Kidney (tissue), 14 donors: ENCODE measurements around the gene FRZB. TPM values are rescaled to one million over a fixed set of nuclear protein-coding genes. Genes with fewer than 3 reads are reported as not detected.
"Not testable (repeated sequence)": the region's sequence is repeated elsewhere in the genome, so short reads cannot be mapped to it uniquely, and the experiment has no call there.

Experiments
- DNase-seq, 5 donors: peaks; one replicate each; pipeline ENCODE4 v3.0.0-alpha.2; 2013 to 2020
- FAIRE-seq: peaks from 2 replicates; lab custom pipeline; 2012; peaks lifted over from hg19 to GRCh38; lab: Jason Lieb, UNC
- H3K27ac ChIP-seq, 2 donors: one replicate each; pipeline ENCODE4 v1.7.0; 2013; ENCODE audit warnings: low read depth in 2 of 2, low read length in 2 of 2, inconsistent platforms in 1 of 2
- H3K27me3 ChIP-seq: one replicate; pipeline ENCODE4 v1.7.1; 2013; ENCODE audit warnings: low read length, inconsistent platforms; ENCODE audit not compliant: control insufficient read depth, insufficient read depth
- H3K36me3 ChIP-seq, 3 donors: one replicate each; pipeline versions ENCODE4 v1.7.0 to v1.7.1; 2013; ENCODE audit warnings: low read length in 3 of 3, control low read depth in 1 of 3, inconsistent platforms in 1 of 3; ENCODE audit not compliant: insufficient read depth in 3 of 3, control insufficient read depth in 2 of 3
- H3K4me1 ChIP-seq, 3 donors: one replicate each; pipeline versions ENCODE4 v1.7.0 to v1.7.1; 2013; ENCODE audit warnings: low read length in 3 of 3, inconsistent platforms in 1 of 3, low read depth in 1 of 3; ENCODE audit not compliant: control insufficient read depth in 2 of 3, insufficient read depth in 2 of 3
- H3K4me3 ChIP-seq, 3 donors: one replicate each; pipeline versions ENCODE4 v1.7.0 to v1.8.1; 2013; ENCODE audit warnings: low read length in 3 of 3, control low read depth in 1 of 3, inconsistent platforms in 1 of 3
- H3K9ac ChIP-seq, 3 donors: one replicate each; pipeline versions ENCODE4 v1.7.0 to v1.7.1; 2013; ENCODE audit warnings: low read length in 3 of 3, control low read depth in 1 of 3, inconsistent platforms in 1 of 3
- H3K9me3 ChIP-seq, 3 donors: one replicate each; pipeline versions ENCODE4 v1.7.0 to v1.7.1; 2013; ENCODE audit warnings: low read length in 3 of 3, control low read depth in 1 of 3, inconsistent platforms in 1 of 3; ENCODE audit not compliant: control insufficient read depth in 2 of 3, insufficient read depth in 1 of 3
- intact Hi-C: fragments of 100-400 bp; cut with DNase I; formaldehyde crosslinking; loops from one replicate; pipeline ENCODE4 v1.11.1; 2022
- polyA plus RNA-seq: library from polyadenylated mRNA; stranded (reverse); fragments of 350-450 nt; fragmentation: Illumina TruSeq; extraction: RNeasy Lipid Tissue Mini Kit (QIAGEN cat#74804); gene quantifications from one replicate; pipeline ENCODE4 v1.2.3, GENCODE V29; 2014; ENCODE audit warnings: low read depth, low replicate concordance; ENCODE audit not compliant: insufficient read depth
- total RNA-seq: library from RNA; stranded (reverse); fragmentation: NEBNext Ultra II Directional; extraction: Animal tissue kit (Norgen Biotek cat#: 25700); gene quantifications from one replicate; pipeline ENCODE4 v1.2.1, GENCODE V29; 2021
- TF ChIP-seq, protein P1 (sequence below): IDR thresholded peaks from 3 replicates; pipeline ENCODE4 v1.5.1; 2012; ENCODE audit warnings: mild to moderate bottlenecking, moderate library complexity, borderline replicate concordance; ENCODE audit not compliant: insufficient read depth; ENCODE audit errors: extremely low read depth
- donor health status: control.
- donor health status: control.
- donor health status: control.
- donor health status: control.
- donor health status: control.
- donor health status: DM: yes; HTN: yes; CAD: no.
- donor health status: Normal renal cell carcinoma (clear cell type).

The FRZB gene
- total and polyA plus RNA-seq, 2 donors from 2014 or later = 12.9 to 21.3 TPM

DNA sequence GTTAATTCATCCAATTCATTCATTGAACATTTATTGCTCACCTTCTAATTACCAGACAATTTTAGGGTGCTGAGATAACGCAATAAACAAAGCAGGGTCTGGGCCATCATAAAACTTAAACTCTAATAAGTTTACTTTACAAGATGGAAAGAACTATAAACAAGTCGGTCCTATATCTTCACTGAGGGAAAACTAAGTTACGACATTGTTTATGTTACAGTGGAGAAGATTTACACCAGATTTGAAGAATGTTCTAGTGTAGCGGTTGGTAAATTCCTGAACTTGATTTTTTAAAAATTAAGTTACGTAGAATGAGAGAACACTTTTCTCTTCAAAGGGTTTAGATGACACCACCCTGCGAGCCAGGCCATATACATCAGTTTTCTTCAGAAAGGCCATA is 20.7 kb upstream of the FRZB start:
- Histone ChIP-seq H3K36me3 (no peaks in the 10 kb centered on the region), H3K9me3 (no peaks in the 10 kb centered on the region), H3K9ac (no peak overlapping the region), H3K4me3 (no peak overlapping the region), H3K27ac (no peak overlapping the region), H3K27me3 (no peaks in the 10 kb centered on the region), H3K4me1 (no peaks in the 10 kb centered on the region)
- no peak for FAIRE-seq
- DNase-seq = no peak
- TF ChIP-seq, protein P1, sequence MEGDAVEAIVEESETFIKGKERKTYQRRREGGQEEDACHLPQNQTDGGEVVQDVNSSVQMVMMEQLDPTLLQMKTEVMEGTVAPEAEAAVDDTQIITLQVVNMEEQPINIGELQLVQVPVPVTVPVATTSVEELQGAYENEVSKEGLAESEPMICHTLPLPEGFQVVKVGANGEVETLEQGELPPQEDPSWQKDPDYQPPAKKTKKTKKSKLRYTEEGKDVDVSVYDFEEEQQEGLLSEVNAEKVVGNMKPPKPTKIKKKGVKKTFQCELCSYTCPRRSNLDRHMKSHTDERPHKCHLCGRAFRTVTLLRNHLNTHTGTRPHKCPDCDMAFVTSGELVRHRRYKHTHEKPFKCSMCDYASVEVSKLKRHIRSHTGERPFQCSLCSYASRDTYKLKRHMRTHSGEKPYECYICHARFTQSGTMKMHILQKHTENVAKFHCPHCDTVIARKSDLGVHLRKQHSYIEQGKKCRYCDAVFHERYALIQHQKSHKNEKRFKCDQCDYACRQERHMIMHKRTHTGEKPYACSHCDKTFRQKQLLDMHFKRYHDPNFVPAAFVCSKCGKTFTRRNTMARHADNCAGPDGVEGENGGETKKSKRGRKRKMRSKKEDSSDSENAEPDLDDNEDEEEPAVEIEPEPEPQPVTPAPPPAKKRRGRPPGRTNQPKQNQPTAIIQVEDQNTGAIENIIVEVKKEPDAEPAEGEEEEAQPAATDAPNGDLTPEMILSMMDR = no peak
- intact Hi-C loops = no loop called here

DNA sequence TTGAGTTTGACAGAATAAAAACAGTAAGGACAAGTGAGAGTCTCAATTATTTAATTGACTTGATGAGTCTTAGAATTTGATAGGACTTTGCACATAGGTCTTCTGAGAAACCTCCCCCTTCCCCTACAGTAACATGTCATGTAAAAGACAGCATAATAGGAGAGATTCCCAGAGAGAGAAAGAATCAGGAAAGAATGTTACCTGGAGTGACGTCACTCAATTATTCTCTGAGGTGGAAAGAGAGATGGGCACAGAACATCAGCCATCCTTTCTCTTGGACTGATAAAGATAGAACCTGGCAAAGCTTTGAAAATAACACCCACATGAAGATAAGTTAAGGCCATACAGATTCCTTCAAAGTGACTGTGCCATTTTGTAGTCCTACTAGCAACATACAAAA is 19.3 kb upstream of the FRZB start:
- DNase-seq (no peak), FAIRE-seq (no peak)
- no peak overlapping the region for H3K4me3 ChIP-seq
- H3K9me3 ChIP-seq = no peaks in the 10 kb centered on the region
- no peaks in the 10 kb centered on the region for H3K4me1 ChIP-seq
- TF ChIP-seq, protein P1 = no peak
- H3K9ac ChIP-seq = no peak overlapping the region
- intact Hi-C loops = no loop called here
- no peaks in the 10 kb centered on the region for H3K27me3 ChIP-seq
- H3K27ac ChIP-seq = no peak overlapping the region
- H3K36me3 ChIP-seq = no peaks in the 10 kb centered on the region

DNA sequence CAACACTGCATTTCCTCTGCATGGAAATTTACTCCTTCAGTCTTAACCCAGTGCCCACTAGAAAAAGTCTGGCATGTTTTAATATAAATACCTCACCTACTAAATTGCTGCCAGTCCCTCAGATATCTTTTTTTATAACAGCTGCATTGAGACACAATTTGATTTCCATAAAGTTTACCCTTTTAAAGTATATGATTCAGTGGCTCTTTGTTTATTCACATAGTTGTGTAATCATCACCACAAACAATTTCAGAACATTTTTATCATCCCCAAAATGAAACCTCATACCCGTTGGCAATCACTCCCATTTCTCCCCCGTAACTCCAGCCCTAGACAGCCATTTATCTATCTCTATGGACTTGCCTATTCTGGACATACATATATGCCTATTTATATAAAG is 17.0 kb upstream of the FRZB start:
- no peak overlapping the region for H3K4me3 ChIP-seq
- H3K36me3 ChIP-seq = no peaks in the 10 kb centered on the region
- no peak overlapping the region for H3K9ac ChIP-seq
- no peaks in the 10 kb centered on the region for H3K27me3 ChIP-seq
- FAIRE-seq (no peak), DNase-seq (no peak)
- H3K9me3 ChIP-seq = no peaks in the 10 kb centered on the region
- intact Hi-C loops = no loop called here
- TF ChIP-seq, protein P1 = no peak
- no peak overlapping the region for H3K27ac ChIP-seq
- no peaks in the 10 kb centered on the region for H3K4me1 ChIP-seq

DNA sequence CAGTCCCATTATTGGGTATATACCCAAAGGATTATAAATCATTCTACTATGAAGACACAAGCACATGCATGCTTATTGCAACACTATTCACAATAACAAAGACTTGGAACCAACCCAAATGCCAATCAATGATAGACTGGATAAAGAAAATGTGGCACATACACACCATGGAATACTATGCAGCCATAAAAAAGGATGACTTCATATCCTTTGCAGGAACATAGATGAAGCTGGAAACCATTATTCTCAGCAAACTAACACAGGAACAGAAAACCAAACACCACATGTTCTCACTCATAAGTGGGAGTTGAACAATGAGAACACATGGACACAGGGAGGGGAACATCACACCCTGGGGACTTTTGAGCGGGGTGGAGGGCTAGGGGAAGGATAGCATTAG is 13.7 kb upstream of the FRZB start:
- not testable (repeated sequence) for FAIRE-seq

DNA sequence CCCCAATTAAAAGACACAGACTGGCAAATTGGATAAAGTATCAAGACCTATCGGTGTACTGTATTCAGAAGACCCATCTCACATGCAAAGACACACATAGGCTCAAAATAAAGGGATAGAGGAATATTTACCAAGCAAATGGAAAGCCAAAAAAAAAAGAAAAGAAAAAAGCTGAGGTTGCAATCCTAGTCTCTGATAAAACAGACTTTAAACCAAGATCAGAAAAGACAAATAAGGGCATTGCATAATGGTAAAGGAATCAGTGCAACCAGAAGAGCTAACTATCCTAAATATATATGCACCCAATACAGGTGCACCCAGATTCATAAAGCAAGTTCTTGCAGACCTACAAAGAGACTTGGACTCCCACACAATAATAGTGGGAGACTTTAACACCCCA is 10.2 kb upstream of the FRZB start:
- H3K9ac ChIP-seq, H3K36me3 ChIP-seq, H3K4me3 ChIP-seq, H3K27ac ChIP-seq, H3K27me3 ChIP-seq, H3K9me3 ChIP-seq, DNase-seq, FAIRE-seq, intact Hi-C loops, H3K4me1 ChIP-seq: not testable (repeated sequence)

More for the DNA sequence above, 13.7 kb upstream of the FRZB start:
- H3K9me3 ChIP-seq, H3K27me3 ChIP-seq, H3K27ac ChIP-seq, H3K9ac ChIP-seq, H3K36me3 ChIP-seq, H3K4me1 ChIP-seq, DNase-seq, intact Hi-C loops, H3K4me3 ChIP-seq: not testable (repeated sequence)
